Upper lobe of left lung (tissue), 6 donors: Measurements from ENCODE around the gene WWC1. TPM values are rescaled to one million over a fixed set of nuclear protein-coding genes. Genes with fewer than 3 reads are reported as not detected.

Experiments used
- ATAC-seq, 2 donors: fragments of 200-7000 bp; cut with Tn5 transposase; one replicate each; pipeline ENCODE4 v1.9.1; 2022; ENCODE audit warnings: mild to moderate bottlenecking in 2 of 2, moderate library complexity in 2 of 2; ENCODE audit not compliant: low FRiP score in 2 of 2
- DNase-seq, 2 donors: peaks; one replicate each; pipeline ENCODE4 v3.0.0-alpha.2; 2019 to 2020
- H3K27ac ChIP-seq, 4 donors: fragments of 200-600 bp; sonication (generic); one replicate each; pipeline ENCODE4 v1.5.1; 2016 to 2019
- H3K27me3 ChIP-seq, 4 donors: fragments of 200-600 bp; sonication (generic); one replicate each; pipeline ENCODE4 v1.5.1; 2017 to 2019
- H3K36me3 ChIP-seq, 4 donors: fragments of 200-600 bp; sonication (generic); one replicate each; pipeline ENCODE4 v1.5.1; 2016 to 2019
- H3K4me1 ChIP-seq, 4 donors: fragments of 200-600 bp; sonication (generic); one replicate each; pipeline ENCODE4 v1.5.1; 2018 to 2019
- H3K4me3 ChIP-seq, 4 donors: fragments of 200-600 bp; sonication (generic); one replicate each; pipeline ENCODE4 v1.5.1; 2017 to 2019; ENCODE audit warnings: mild to moderate bottlenecking in 2 of 4, moderate library complexity in 1 of 4
- H3K9me3 ChIP-seq, 4 donors: fragments of 200-600 bp; sonication (generic); one replicate each; pipeline ENCODE4 v1.5.1; 2018 to 2019
- EP300 ChIP-seq, 4 donors: sonication (generic); formaldehyde crosslinking; IDR thresholded peaks; one replicate each; pipeline ENCODE4 v1.5.1; 2017; ENCODE audit warnings: antibody characterized with exemption in 4 of 4, control low read depth in 2 of 4
- POLR2A ChIP-seq, 4 donors: fragments of 450-650 bp; IDR thresholded peaks; one replicate each; pipeline ENCODE4 v1.5.1; 2016 to 2017; ENCODE audit warnings: antibody characterized with exemption in 4 of 4, mild to moderate bottlenecking in 2 of 4
- POLR2AphosphoS5 ChIP-seq, 2 donors: sonication (generic); formaldehyde crosslinking; IDR thresholded peaks; one replicate each; pipeline ENCODE4 v1.5.1; 2017; ENCODE audit warnings: antibody characterized with exemption in 2 of 2
- WGBS, 2 donors: methylation state at CpG; one replicate each; pipeline ENCODE4 v1.1.5; 2017 to 2018; 5-methylcytosine and 5-hydroxymethylcytosine counted together
- total RNA-seq, 6 donors: library from RNA; depleted of rRNA in 4 of 6; stranded (reverse); fragments of >200 nt in 4 of 6; gene quantifications; one replicate each; pipeline versions ENCODE4 v1.1.0 to v1.2.1, GENCODE V29; 2016 to 2021
- TF ChIP-seq, protein P1 (sequence below), 6 experiments: fragments of 450-650 bp in 4 of 6; fragments of 200-600 bp in 2 of 6; sonication (generic) in 2 of 6; IDR thresholded peaks; one replicate each; pipeline ENCODE4 v1.5.1; 2016 to 2019; ENCODE audit warnings: antibody characterized with exemption in 6 of 6
- donor health status: DM: no; HTN: no; CAD: no; lungs with moderate emphysema.
- donor health status: DM: no; HTN: yes; CAD: no; lungs with severe emphysema.

The WWC1 gene
- total RNA-seq, 6 donors from 2014 or later, result 64.9 to 99.1 (median 86.4) TPM

DNA sequence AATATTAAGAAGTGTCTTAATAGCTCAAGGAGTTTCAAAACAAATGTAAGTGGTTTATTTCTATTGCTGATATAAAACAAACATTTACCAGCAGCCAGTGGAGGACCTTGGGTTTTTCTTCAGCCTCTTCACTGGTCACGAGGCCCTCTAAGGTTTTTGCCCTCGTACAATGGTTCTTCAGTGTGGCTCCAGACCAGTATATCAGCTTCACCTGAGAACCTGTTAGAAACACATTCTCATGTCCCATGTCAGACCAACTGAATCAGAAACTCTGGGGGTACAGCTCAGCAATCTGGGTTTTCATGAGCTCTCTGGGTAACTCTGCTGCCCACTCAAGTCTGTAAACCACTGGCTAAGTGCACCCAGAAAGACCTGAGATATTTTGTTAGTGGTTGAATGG, 12.9 kb downstream of the WWC1 start:
- DNase-seq, result peak in 1 of 2 donors; percentile 56

DNA sequence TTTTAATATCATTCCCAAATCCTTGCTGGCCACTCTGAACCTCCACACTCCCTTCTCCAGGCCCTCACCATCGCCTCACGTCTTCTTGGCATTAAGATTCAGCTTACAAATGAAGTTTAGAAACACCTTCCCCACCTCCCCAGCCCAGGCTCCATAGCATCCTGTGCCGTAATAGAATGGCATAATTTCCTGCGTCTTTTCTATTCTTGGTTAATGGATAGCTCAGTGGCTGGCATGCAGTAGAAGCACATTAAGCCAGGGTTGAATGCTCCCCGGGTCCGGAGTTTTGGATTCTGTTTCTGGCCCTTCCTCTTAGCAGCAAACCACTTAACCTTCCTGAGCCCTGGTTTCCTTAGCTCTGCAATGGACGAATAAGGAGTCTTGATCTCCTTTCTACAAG, 13.8 kb downstream of the WWC1 start:
- H3K27ac ChIP-seq, result peak overlapping the region; percentile 53 to 79 (median 68)
- WGBS, 2 donors, result 60 to 73% methylated on average over 7 of the region's 7 CpGs
- H3K4me3 ChIP-seq, result no peak overlapping the region
- no peak for DNase-seq
- no peaks in the 10 kb centered on the region for H3K36me3 ChIP-seq
- peaks cover 0 to 53% (median 8%) of the 10 kb centered on the region in 4 donors for H3K4me1 ChIP-seq
- ATAC-seq, result peak in 1 of 2 donors; percentile 22
- TF ChIP-seq POLR2A (IDR thresholded peaks at IDR 0.05), result no peak
- TF ChIP-seq EP300 (IDR thresholded peaks at IDR 0.05), result no peak
- TF ChIP-seq POLR2AphosphoS5 (IDR thresholded peaks at IDR 0.05), result no peak
- TF ChIP-seq, protein P1, sequence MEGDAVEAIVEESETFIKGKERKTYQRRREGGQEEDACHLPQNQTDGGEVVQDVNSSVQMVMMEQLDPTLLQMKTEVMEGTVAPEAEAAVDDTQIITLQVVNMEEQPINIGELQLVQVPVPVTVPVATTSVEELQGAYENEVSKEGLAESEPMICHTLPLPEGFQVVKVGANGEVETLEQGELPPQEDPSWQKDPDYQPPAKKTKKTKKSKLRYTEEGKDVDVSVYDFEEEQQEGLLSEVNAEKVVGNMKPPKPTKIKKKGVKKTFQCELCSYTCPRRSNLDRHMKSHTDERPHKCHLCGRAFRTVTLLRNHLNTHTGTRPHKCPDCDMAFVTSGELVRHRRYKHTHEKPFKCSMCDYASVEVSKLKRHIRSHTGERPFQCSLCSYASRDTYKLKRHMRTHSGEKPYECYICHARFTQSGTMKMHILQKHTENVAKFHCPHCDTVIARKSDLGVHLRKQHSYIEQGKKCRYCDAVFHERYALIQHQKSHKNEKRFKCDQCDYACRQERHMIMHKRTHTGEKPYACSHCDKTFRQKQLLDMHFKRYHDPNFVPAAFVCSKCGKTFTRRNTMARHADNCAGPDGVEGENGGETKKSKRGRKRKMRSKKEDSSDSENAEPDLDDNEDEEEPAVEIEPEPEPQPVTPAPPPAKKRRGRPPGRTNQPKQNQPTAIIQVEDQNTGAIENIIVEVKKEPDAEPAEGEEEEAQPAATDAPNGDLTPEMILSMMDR (IDR thresholded peaks at IDR 0.05), result no peak
- H3K27me3 ChIP-seq, result no peaks in the 10 kb centered on the region
- H3K9me3 ChIP-seq, result no peaks in the 10 kb centered on the region

More for the DNA sequence above, 12.9 kb downstream of the WWC1 start:
- TF ChIP-seq, protein P1 (IDR thresholded peaks at IDR 0.05), result no peak
- peak in 2 of 4 donors; percentile 17 to 85 for TF ChIP-seq EP300 (IDR thresholded peaks at IDR 0.05)
- no peak for TF ChIP-seq POLR2A (IDR thresholded peaks at IDR 0.05)
- peak in 1 of 2 donors; percentile 23 for TF ChIP-seq POLR2AphosphoS5 (IDR thresholded peaks at IDR 0.05)
- Histone ChIP-seq H3K4me3 (no peak overlapping the region), H3K27ac (peak overlapping the region in 3 of 4 donors; percentile 67 to 79 (median 69)), H3K27me3 (no peaks in the 10 kb centered on the region), H3K9me3 (no peaks in the 10 kb centered on the region), H3K4me1 (peaks cover 0 to 56% (median 11%) of the 10 kb centered on the region in 4 donors), H3K36me3 (no peaks in the 10 kb centered on the region)
- ATAC-seq, result peak; percentile 29 to 59
- WGBS, 2 donors, result 66 to 84% methylated on average over 2 of the region's 2 CpGs

DNA sequence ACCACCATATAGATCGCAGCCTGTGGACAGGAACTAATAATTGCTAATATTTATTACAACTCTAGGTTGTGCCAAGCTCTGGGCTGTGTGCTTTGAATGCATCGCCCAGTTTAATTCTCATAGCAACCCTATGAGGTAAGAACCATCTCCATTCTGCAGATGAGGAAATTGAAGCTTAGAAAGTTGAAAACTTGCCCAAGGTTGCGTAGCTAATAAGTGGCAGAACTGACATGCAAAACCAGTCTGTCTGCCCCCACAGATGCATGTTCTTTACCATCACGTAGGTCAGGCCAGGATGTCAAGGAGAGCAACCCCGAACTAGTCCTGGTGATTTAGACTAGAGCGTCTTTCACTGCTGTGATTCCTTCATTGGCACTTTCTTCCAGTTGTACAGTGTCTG, 15.6 kb downstream of the WWC1 start:
- ATAC-seq, result no peak
- no peaks in the 10 kb centered on the region for H3K9me3 ChIP-seq
- H3K27me3 ChIP-seq, result no peaks in the 10 kb centered on the region
- H3K36me3 ChIP-seq, result no peaks in the 10 kb centered on the region
- DNase-seq, result no peak
- H3K4me3 ChIP-seq, result no peak overlapping the region
- peaks cover 0 to 56% (median 11%) of the 10 kb centered on the region in 4 donors for H3K4me1 ChIP-seq
- 72 to 81% methylated on average over 6 of the region's 6 CpGs for WGBS, 2 donors
- no peak for TF ChIP-seq POLR2AphosphoS5 (IDR thresholded peaks at IDR 0.05)
- TF ChIP-seq, protein P1 (IDR thresholded peaks at IDR 0.05), result no peak
- TF ChIP-seq POLR2A (IDR thresholded peaks at IDR 0.05), result no peak
- no peak for TF ChIP-seq EP300 (IDR thresholded peaks at IDR 0.05)
- peak overlapping the region; percentile 42 to 61 (median 54) for H3K27ac ChIP-seq

DNA sequence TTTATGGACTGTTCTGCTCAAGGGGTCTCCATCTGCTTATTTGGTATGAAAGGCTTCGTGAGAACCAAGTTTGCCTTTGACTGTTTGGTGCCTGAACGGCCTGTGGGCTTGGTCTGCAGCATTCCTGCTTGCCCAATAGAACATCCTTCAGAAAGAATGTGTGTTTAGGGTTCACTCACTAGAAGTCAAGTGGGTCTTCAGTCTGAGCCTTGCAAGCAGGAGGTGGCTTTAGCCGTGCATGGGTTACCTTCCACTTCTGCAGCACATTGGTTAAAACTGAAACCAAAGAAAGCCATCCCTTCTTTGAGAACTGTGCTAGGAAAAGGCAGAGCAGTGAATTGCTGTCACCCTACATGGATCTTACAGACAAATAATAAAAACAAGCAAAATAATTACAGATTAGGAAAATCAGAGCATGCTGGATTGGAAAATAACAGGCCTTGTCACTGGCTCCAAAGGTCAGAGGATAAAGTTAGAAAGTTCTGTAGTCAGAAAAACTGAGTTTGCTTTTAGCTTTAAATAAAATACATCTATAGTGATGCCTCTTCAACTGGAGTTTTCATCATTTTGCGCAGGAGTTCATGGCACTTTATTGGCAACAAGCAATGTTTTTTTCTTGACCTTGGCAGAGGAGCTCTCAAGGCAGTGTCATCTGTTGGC, 16.6 kb downstream of the WWC1 start:
- peak overlapping the region; percentile 42 to 61 (median 54) for H3K27ac ChIP-seq
- H3K4me3 ChIP-seq, result no peak overlapping the region
- TF ChIP-seq, protein P1 (IDR thresholded peaks at IDR 0.05), result no peak
- no peak for TF ChIP-seq POLR2AphosphoS5 (IDR thresholded peaks at IDR 0.05)
- peak in 1 of 4 donors; percentile 34 for TF ChIP-seq EP300 (IDR thresholded peaks at IDR 0.05)
- TF ChIP-seq POLR2A (IDR thresholded peaks at IDR 0.05), result no peak
- no peaks in the 10 kb centered on the region for H3K27me3 ChIP-seq
- no peaks in the 10 kb centered on the region for H3K9me3 ChIP-seq
- H3K36me3 ChIP-seq, result no peaks in the 10 kb centered on the region
- DNase-seq, result peak in 1 of 2 donors; percentile 71
- 56 to 70% methylated on average over 4 of the region's 4 CpGs for WGBS, 2 donors
- peaks cover 0 to 45% (median 10%) of the 10 kb centered on the region in 4 donors for H3K4me1 ChIP-seq
- peak; percentile 57 to 79 for ATAC-seq
